OCI-LY7 (cell line): ENCODE measurements around the gene C15orf40. TPM values are rescaled to one million over a fixed set of nuclear protein-coding genes. Genes with fewer than 3 reads are reported as not detected.

Experiments
- BruUV-seq: library from RNA; stranded (reverse); fragments of 400-500 nt; replicated peaks from 2 replicates; lab custom pipeline; 2021; lab: Mats Ljungman, UMichigan
- CTCF ChIA-PET: fragments of 300-600 bp; sonication (Branson Sonifier 250); formaldehyde crosslinking; loops from one replicate; lab custom pipeline; 2022; ENCODE audit warnings: antibody characterized with exemption; ENCODE audit not compliant: unreplicated experiment; lab: Charles Lee
- POLR2A ChIA-PET: fragments of 300-600 bp; sonication (Branson Sonifier 250); formaldehyde crosslinking; loops from one replicate; lab custom pipeline; 2022; ENCODE audit warnings: antibody characterized with exemption; lab: Charles Lee
- DNase-seq: peaks from one replicate; pipeline ENCODE4 v3.0.0-alpha.2; 2015; ENCODE audit warnings: low spot score
- H2AFZ ChIP-seq: fragments of 200-600 bp; sonication (generic), shearing (Covaris generic); 2 replicates; pipeline ENCODE4 v1.6.1; 2014; ENCODE audit warnings: mild to moderate bottlenecking, antibody characterized with exemption, low read length, moderate library complexity
- H3K27ac ChIP-seq: fragments of 200-600 bp; sonication (generic); 2 replicates; pipeline ENCODE4 v1.5.1; 2014; ENCODE audit warnings: mixed run types, low read depth, mild to moderate bottlenecking, moderate library complexity, low read length, inconsistent platforms; ENCODE audit not compliant: poor library complexity, severe bottlenecking
- H3K36me3 ChIP-seq: fragments of 200-600 bp; sonication (generic); 2 replicates; pipeline ENCODE4 v1.6.1; 2014; ENCODE audit warnings: mild to moderate bottlenecking, antibody characterized with exemption, low read length, moderate library complexity, mixed read lengths; ENCODE audit not compliant: insufficient read depth
- H3K4me1 ChIP-seq: fragments of 200-600 bp; sonication (generic); 2 replicates; pipeline ENCODE4 v1.5.1; 2014; ENCODE audit warnings: mild to moderate bottlenecking, low read length; ENCODE audit not compliant: insufficient read depth, poor library complexity, severe bottlenecking
- H3K4me2 ChIP-seq: fragments of 200-600 bp; sonication (generic); 2 replicates; pipeline ENCODE4 v1.6.1; 2014; ENCODE audit warnings: mild to moderate bottlenecking, low read length
- H3K4me3 ChIP-seq: fragments of 200-600 bp; sonication (generic); 2 replicates; pipeline ENCODE4 v1.5.1; 2014; ENCODE audit warnings: mild to moderate bottlenecking, low read depth, low read length; ENCODE audit not compliant: poor library complexity, severe bottlenecking
- H3K79me2 ChIP-seq: fragments of 200-600 bp; sonication (generic); 2 replicates; pipeline ENCODE4 v1.6.1; 2016; ENCODE audit warnings: low read depth, mild to moderate bottlenecking, low read length, moderate library complexity, mixed read lengths; ENCODE audit not compliant: insufficient read depth
- H3K9me2 ChIP-seq: fragments of 200-600 bp; sonication (generic); 2 replicates; pipeline ENCODE4 v1.6.1; 2016; ENCODE audit warnings: mild to moderate bottlenecking, low read length, mixed read lengths; ENCODE audit not compliant: insufficient read depth
- H3K9me3 ChIP-seq: fragments of 200-600 bp; sonication (generic); 2 replicates; pipeline ENCODE4 v1.6.1; 2014; ENCODE audit warnings: mild to moderate bottlenecking, mixed run types, low read length, mixed read lengths
- H4K20me1 ChIP-seq: fragments of 200-600 bp; sonication (generic); 2 replicates; pipeline ENCODE4 v1.6.1; 2014; ENCODE audit warnings: mild to moderate bottlenecking, antibody characterized with exemption, low read length, moderate library complexity, mixed read lengths; ENCODE audit not compliant: insufficient read depth
- CTCF ChIP-seq: fragments of 200-600 bp; sonication (generic); conservative IDR thresholded peaks from 2 replicates; pipeline ENCODE4 v1.5.1; 2014; ENCODE audit warnings: mild to moderate bottlenecking, antibody characterized with exemption, low read length, moderate library complexity, mixed read lengths
- EZH2phosphoT487 ChIP-seq: fragments of 200-600 bp; sonication (generic); IDR thresholded peaks from 2 replicates; pipeline ENCODE4 v1.6.1; 2018; ENCODE audit warnings: low read depth, borderline replicate concordance, mild to moderate bottlenecking, mixed run types, antibody characterized with exemption, low read length, moderate library complexity, mixed read lengths
- intact Hi-C: fragments of 100-400 bp; cut with micrococcal nuclease; formaldehyde crosslinking; loops from one replicate; pipeline ENCODE4 v1.10.0; 2022; ENCODE audit not compliant: unreplicated experiment
- total RNA-seq, 2 experiments: library from RNA; depleted of rRNA in 1 of 2; stranded (reverse); fragments of >200 nt in 1 of 2; shearing (Covaris generic) in 1 of 2; gene quantifications; 2 replicates each; pipeline ENCODE4 v1.2.3, GENCODE V29; 2014 to 2022

Gene C15orf40
- total RNA-seq, 2 experiments from 2014 or later: 33.8 to 37.9 TPM

- Histone ChIP-seq H3K79me2 (no peaks in the 10 kb centered on the region), H3K4me2 (no peak overlapping the region), H3K9me2 (no peaks in the 10 kb centered on the region), H3K9me3 (no peaks in the 10 kb centered on the region), H3K4me3 (no peak overlapping the region), H2AFZ (no peak overlapping the region), H3K27ac (no peak overlapping the region), H4K20me1 (no peaks in the 10 kb centered on the region), H3K4me1 (no peaks in the 10 kb centered on the region), H3K36me3 (no peaks in the 10 kb centered on the region)
- TF ChIP-seq EZH2phosphoT487 (no peak), CTCF (no peak)
- BruUV-seq: no TSS peak
- POLR2A ChIA-PET: no interaction called here
- intact Hi-C loops: no loop called here
- CTCF ChIA-PET: interaction anchor here (0.7 kb wide), 1 partner anchor 112 kb away, joined by 3 read pairs; no protein-coding TSS in a partner anchor
- no peak for DNase-seq
These were observed 50.7 kb downstream of the C15orf40 start for GRCh38 chr15:82960766-82961165.

- ChIA-PET CTCF (no interaction called here), POLR2A (interaction anchor here (1.0 kb wide), 1 partner anchor 11 kb away, joined by 3 read pairs; no protein-coding TSS in a partner anchor)
- Histone ChIP-seq H3K27ac (no peak overlapping the region), H3K36me3 (no peaks in the 10 kb centered on the region), H3K4me1 (no peaks in the 10 kb centered on the region), H4K20me1 (no peaks in the 10 kb centered on the region), H3K9me3 (no peaks in the 10 kb centered on the region), H3K4me3 (no peak overlapping the region), H3K79me2 (no peaks in the 10 kb centered on the region), H3K9me2 (no peaks in the 10 kb centered on the region), H3K4me2 (no peak overlapping the region), H2AFZ (no peak overlapping the region)
- no TSS peak for BruUV-seq
- no peak for DNase-seq
- no peak for TF ChIP-seq CTCF
- TF ChIP-seq EZH2phosphoT487: no peak
- intact Hi-C loops: no loop called here
These were observed 52.0 kb downstream of the C15orf40 start for GRCh38 chr15:82959423-82959822.

GRCh38 chr15:82958638-82959037 is 52.8 kb downstream of the C15orf40 start:
- H3K4me2 ChIP-seq: no peak overlapping the region
- POLR2A ChIA-PET: interaction anchor here (1.0 kb wide), 1 partner anchor 10 kb away, joined by 3 read pairs; no protein-coding TSS in a partner anchor
- intact Hi-C loops: no loop called here

More at GRCh38 chr15:82958638-82959037, 52.8 kb downstream of the C15orf40 start:
- CTCF ChIA-PET: no interaction called here
- no peak for DNase-seq
- no TSS peak for BruUV-seq
- no peak overlapping the region for H3K27ac ChIP-seq
- no peaks in the 10 kb centered on the region for H3K4me1 ChIP-seq
- no peaks in the 10 kb centered on the region for H3K9me2 ChIP-seq
- no peaks in the 10 kb centered on the region for H3K79me2 ChIP-seq
- H3K4me3 ChIP-seq: no peak overlapping the region
- no peaks in the 10 kb centered on the region for H3K36me3 ChIP-seq
- H2AFZ ChIP-seq: no peak overlapping the region
- no peak for TF ChIP-seq CTCF
- no peak for TF ChIP-seq EZH2phosphoT487
- H3K9me3 ChIP-seq: no peaks in the 10 kb centered on the region
- H4K20me1 ChIP-seq: no peaks in the 10 kb centered on the region
